ENCODE data around the gene GRID1. TPM values are rescaled to one million over a fixed set of nuclear protein-coding genes. Genes with fewer than 3 reads are reported as not detected.

Gene GRID1
- total RNA-seq, 2 donors from 2014 or later = 0.27 to 0.85 TPM

DNA sequence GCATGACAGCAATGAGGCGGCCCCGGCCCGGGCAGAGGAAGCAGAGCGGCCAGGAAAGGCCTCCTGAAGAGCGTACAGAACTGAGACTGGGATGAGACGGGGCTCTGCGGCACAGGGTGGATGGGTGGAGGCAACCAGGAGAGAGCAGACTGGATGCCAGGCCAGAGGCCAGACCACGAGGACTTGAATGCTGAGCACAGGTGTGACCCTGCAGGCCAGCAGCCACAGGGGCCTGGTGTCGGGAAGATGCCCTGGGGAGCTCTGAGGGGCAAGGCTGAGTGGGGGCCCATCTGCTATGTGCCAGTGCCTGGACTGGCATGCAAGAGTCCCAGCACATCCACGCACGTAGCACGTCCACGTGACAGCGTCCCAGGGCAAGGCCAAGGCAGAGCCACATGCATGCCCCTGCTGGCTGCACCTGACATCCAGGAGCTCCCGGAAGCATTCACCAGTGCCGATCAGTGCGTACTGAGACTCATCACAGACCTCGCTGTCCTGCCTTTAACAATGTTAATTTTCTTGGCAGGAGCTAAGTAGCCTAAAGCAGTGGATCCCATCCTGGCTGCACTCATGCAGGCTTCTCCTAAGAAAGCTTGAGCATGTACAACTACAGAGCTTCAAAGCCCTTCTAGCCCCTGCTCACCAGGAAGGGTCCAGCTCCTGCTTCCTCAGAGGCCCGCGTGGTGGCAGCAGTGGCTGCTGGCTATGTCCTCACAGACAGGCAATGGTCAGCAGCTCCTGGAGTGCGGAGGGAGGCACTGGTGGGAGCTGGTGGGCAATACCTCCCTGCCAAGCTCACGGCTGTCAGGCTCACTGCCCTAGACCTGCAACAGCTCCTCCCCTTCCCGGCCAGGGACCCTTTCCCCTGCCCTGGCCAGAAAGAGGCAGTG, 18.0 kb downstream of the GRID1 start:
- Histone ChIP-seq H3K27ac (no peak overlapping the region), H3K27me3 (replicated peaks; ENCODE audit: insufficient read depth) (no peaks in the 10 kb centered on the region), H3K4me1 (ENCODE audit: control insufficient read depth in 1 of 2, low read depth in 2 of 2) (no peaks in the 10 kb centered on the region), H3K9me3 (no peaks in the 10 kb centered on the region), H3K4me3 (no peak overlapping the region), H3K36me3 (no peaks in the 10 kb centered on the region)
- ATAC-seq (ENCODE audit: insufficient number of reproducible peaks, low FRiP score, low read depth) (no peak), DNase-seq (ENCODE audit: low spot score) (no peak)
- TF ChIP-seq, protein P1, sequence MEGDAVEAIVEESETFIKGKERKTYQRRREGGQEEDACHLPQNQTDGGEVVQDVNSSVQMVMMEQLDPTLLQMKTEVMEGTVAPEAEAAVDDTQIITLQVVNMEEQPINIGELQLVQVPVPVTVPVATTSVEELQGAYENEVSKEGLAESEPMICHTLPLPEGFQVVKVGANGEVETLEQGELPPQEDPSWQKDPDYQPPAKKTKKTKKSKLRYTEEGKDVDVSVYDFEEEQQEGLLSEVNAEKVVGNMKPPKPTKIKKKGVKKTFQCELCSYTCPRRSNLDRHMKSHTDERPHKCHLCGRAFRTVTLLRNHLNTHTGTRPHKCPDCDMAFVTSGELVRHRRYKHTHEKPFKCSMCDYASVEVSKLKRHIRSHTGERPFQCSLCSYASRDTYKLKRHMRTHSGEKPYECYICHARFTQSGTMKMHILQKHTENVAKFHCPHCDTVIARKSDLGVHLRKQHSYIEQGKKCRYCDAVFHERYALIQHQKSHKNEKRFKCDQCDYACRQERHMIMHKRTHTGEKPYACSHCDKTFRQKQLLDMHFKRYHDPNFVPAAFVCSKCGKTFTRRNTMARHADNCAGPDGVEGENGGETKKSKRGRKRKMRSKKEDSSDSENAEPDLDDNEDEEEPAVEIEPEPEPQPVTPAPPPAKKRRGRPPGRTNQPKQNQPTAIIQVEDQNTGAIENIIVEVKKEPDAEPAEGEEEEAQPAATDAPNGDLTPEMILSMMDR (IDR thresholded peaks at IDR 0.05) = no peak

DNA sequence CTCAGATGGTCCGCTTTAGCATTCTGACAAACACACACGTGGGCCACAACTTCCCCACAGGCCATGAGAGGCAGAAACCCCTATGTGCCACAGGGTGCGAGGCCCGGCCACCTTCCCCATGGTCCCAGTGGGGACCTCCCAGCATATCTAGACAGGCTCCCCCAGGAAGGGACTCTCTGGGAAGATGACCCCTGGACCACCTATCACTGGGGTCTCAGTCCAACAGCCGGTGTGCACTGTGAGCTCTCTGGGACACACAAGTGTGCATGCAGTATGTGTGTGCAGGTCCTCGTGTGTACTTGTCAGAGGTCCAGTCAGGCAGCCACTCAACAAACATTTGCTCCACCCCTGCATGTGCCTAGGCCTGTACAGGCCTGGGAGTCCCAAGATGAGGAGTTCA, 18.7 kb downstream of the GRID1 start:
- H3K27me3 ChIP-seq (replicated peaks; ENCODE audit: insufficient read depth) = no peaks in the 10 kb centered on the region
- TF ChIP-seq, protein P1 (IDR thresholded peaks at IDR 0.05) = no peak
- H3K4me3 ChIP-seq = no peak overlapping the region
- no peaks in the 10 kb centered on the region for H3K36me3 ChIP-seq
- DNase-seq (ENCODE audit: low spot score) (no peak), ATAC-seq (ENCODE audit: insufficient number of reproducible peaks, low FRiP score, low read depth) (no peak)
- no peaks in the 10 kb centered on the region for H3K4me1 ChIP-seq (ENCODE audit: control insufficient read depth in 1 of 2, low read depth in 2 of 2)
- no peaks in the 10 kb centered on the region for H3K9me3 ChIP-seq
- no peak overlapping the region for H3K27ac ChIP-seq

DNA sequence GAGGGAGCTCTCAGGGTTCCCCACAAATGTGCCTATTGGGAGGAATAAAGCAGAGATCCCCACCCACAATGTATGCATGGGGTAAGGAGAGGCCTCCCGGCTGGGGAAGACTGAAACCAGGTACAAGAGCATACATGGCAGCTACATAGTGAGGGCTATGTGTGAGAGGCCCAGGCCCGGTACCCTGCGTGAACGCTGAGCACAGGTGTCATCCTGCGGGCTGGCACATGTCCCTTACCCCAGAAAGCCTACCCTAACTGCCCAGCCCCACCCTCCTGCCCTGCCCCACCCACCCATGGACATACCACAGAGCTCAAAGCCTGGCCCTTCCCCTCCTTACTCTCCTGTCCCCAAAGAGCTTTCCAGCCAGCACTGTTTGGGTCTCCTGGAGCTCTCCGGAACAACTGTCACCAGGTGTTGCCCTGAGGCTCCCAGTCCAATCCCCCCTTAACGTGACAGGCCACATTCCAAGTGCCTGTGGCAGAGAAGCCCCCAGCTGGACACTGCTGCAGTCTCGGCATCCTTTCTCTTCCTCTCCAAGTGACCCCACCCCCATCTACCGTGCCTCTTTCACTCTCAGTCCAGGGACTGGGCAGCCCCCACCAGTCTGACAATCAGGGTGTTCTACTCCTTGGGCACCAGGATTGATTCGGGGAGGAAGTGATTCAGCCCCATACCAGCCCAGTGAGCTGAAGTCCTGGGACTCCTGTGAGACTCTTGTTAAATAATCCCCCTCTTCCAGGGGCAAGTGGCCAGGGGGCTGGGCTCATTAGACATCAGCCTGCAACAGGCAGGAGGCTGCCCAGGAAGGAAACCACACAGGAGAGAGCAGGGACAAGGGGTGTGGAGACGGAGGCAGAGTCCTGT, 19.6 kb downstream of the GRID1 start:
- ATAC-seq (ENCODE audit: insufficient number of reproducible peaks, low FRiP score, low read depth) (no peak), DNase-seq (ENCODE audit: low spot score) (no peak)
- Histone ChIP-seq H3K4me1 (ENCODE audit: control insufficient read depth in 1 of 2, low read depth in 2 of 2) (no peaks in the 10 kb centered on the region), H3K4me3 (no peak overlapping the region), H3K36me3 (no peaks in the 10 kb centered on the region), H3K9me3 (no peaks in the 10 kb centered on the region), H3K27me3 (replicated peaks; ENCODE audit: insufficient read depth) (no peaks in the 10 kb centered on the region), H3K27ac (no peak overlapping the region)
- TF ChIP-seq, protein P1 (IDR thresholded peaks at IDR 0.05) = no peak

DNA sequence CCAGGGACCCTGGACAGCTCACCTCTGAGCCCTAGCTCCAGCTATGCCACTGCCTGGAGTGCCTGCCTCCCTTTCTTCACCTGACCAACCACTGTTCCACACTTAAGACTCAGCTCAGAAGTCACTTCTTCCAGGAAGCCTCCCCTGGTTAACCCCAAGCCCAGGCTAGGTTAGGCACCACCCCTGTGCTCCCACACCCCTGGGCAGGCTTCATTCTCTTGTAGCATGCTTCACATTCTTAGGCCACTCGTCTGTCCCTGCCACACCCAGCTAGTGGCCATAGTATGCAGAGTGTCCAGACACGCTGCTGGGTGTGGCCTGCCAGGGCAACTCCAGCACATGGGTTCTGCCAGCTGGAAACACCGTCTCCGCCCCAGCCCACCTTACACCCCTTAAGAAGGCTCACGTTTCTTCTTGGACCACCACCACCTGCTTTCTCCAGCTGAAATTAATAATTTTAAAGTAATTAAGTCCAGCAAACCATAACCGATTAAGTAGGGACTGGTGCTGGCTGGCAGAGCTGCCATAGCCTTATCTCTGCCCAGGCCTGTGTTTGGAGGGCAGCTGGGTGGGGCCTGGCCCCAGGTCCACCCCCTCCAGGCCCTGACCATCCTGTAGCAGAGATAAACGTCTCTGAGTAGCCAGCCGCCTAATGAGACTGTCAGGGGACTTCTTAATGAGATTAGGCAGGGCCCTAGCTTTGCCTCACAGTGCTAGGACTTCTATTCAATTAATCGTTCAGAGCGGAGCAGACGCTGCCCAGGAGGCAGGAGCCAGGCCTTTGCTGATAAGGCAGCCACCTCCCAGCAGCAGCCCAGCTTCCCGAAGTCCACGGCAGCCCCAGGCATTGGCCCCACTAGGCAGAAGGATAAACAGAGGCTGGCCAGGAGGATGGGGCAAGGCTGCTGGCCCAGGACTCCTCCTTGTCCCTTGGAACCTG, 20.5 kb downstream of the GRID1 start:
- H3K27me3 ChIP-seq (replicated peaks; ENCODE audit: insufficient read depth) = no peaks in the 10 kb centered on the region
- ATAC-seq (ENCODE audit: insufficient number of reproducible peaks, low FRiP score, low read depth) = no peak
- H3K9me3 ChIP-seq = no peaks in the 10 kb centered on the region
- TF ChIP-seq, protein P1 (IDR thresholded peaks at IDR 0.05) = no peak
- no peak for DNase-seq (ENCODE audit: low spot score)
- no peaks in the 10 kb centered on the region for H3K4me1 ChIP-seq (ENCODE audit: control insufficient read depth in 1 of 2, low read depth in 2 of 2)
- no peaks in the 10 kb centered on the region for H3K36me3 ChIP-seq
- no peak overlapping the region for H3K4me3 ChIP-seq
- no peak overlapping the region for H3K27ac ChIP-seq
